ENCODE data around the gene MAML3. TPM values are rescaled to one million over a fixed set of nuclear protein-coding genes. Genes with fewer than 3 reads are reported as not detected.

The MAML3 gene
- total and polyA plus RNA-seq, 8 donors = 5.8 to 18.7 (median 16.7) TPM

- Histone ChIP-seq H3K4me3 (no peak overlapping the region), H3K4me1 (peaks cover 12 to 24% of the 10 kb centered on the region in 2 donors), H3K36me3 (no peaks in the 10 kb centered on the region), H3K9me3 (no peaks in the 10 kb centered on the region), H3K27me3 (no peaks in the 10 kb centered on the region), H3K27ac (peak overlapping the region; percentile 3 to 33)
- no peak for DNase-seq
- TF ChIP-seq, protein P1, sequence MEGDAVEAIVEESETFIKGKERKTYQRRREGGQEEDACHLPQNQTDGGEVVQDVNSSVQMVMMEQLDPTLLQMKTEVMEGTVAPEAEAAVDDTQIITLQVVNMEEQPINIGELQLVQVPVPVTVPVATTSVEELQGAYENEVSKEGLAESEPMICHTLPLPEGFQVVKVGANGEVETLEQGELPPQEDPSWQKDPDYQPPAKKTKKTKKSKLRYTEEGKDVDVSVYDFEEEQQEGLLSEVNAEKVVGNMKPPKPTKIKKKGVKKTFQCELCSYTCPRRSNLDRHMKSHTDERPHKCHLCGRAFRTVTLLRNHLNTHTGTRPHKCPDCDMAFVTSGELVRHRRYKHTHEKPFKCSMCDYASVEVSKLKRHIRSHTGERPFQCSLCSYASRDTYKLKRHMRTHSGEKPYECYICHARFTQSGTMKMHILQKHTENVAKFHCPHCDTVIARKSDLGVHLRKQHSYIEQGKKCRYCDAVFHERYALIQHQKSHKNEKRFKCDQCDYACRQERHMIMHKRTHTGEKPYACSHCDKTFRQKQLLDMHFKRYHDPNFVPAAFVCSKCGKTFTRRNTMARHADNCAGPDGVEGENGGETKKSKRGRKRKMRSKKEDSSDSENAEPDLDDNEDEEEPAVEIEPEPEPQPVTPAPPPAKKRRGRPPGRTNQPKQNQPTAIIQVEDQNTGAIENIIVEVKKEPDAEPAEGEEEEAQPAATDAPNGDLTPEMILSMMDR (IDR thresholded peaks at IDR 0.05) = no peak
- intact Hi-C loops (cut with DNase I) = no loop called here
- ATAC-seq = peak; percentile 35
Observed at GRCh38 chr4:140138428-140138827, 15.6 kb downstream of the MAML3 start.

GRCh38 chr4:140137671-140138070 lies 16.3 kb downstream of the MAML3 start:
- intact Hi-C loops (cut with DNase I) = no loop called here
- Histone ChIP-seq H3K27me3 (no peaks in the 10 kb centered on the region), H3K9me3 (no peaks in the 10 kb centered on the region), H3K36me3 (no peaks in the 10 kb centered on the region), H3K4me3 (no peak overlapping the region), H3K4me1 (peaks cover 12 to 27% of the 10 kb centered on the region in 2 donors), H3K27ac (peak overlapping the region in 1 of 2 donors; percentile 33)
- TF ChIP-seq, protein P1 (IDR thresholded peaks at IDR 0.05) = no peak
- peak; percentile 52 for ATAC-seq
- no peak for DNase-seq

- no peak overlapping the region for H3K4me3 ChIP-seq
- DNase-seq = no peak
- intact Hi-C loops (cut with DNase I) = no loop called here
- TF ChIP-seq, protein P1 (IDR thresholded peaks at IDR 0.05) = no peak
- H3K4me1 ChIP-seq = peaks cover 12 to 27% of the 10 kb centered on the region in 2 donors
- ATAC-seq = peak; percentile 21
- H3K9me3 ChIP-seq = no peaks in the 10 kb centered on the region
- H3K27ac ChIP-seq = peak overlapping the region in 1 of 2 donors; percentile 3
- H3K27me3 ChIP-seq = no peaks in the 10 kb centered on the region
- no peaks in the 10 kb centered on the region for H3K36me3 ChIP-seq
Observed at GRCh38 chr4:140136509-140136908, 17.5 kb downstream of the MAML3 start.

- peak in 2 of 4 donors; percentile 53 to 70 for DNase-seq
- TF ChIP-seq, protein P1 (IDR thresholded peaks at IDR 0.05) = no peak
- Histone ChIP-seq H3K4me3 (no peak overlapping the region), H3K4me1 (peaks cover 12 to 26% of the 10 kb centered on the region in 2 donors), H3K36me3 (no peaks in the 10 kb centered on the region), H3K27ac (no peak overlapping the region), H3K27me3 (no peaks in the 10 kb centered on the region), H3K9me3 (no peaks in the 10 kb centered on the region)
- intact Hi-C loops (cut with DNase I) = no loop called here
- no peak for ATAC-seq
Observed at GRCh38 chr4:140135529-140136088, 18.4 kb downstream of the MAML3 start.

DNA sequence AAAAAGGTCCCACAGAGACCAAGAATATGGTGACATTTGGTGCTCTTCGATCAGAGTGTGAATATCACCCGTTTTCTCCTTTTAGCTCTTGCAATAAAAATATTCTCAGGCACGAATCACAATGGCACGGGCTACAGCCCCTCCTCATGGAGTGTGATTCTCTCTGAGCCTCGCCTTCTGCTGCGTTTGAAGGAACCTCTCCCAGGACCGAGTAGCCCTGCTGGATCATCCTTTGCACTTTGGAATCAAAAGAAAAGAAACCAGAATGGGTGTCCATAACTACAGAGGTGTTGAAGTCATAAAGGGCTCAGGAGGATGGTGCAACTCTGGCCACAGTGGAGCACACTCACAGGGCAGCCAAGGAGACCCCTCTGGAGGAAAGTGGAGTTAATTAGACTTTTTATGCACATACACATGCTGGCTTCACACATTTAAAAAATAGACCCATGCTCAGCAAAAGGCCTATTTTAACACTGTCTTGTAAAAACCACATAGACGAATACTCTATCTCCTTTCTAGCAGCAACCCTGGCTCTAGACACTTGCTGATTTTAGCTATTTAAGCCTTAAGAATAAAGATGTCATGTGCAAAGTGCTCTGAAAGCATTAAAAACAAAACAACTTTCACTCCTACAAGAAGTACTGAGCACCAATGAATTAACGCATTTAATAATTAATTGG lies 19.1 kb downstream of the MAML3 start:
- Histone ChIP-seq H3K27me3 (no peaks in the 10 kb centered on the region), H3K36me3 (no peaks in the 10 kb centered on the region), H3K4me3 (no peak overlapping the region), H3K4me1 (peaks cover 12 to 26% of the 10 kb centered on the region in 2 donors), H3K27ac (no peak overlapping the region), H3K9me3 (no peaks in the 10 kb centered on the region)
- intact Hi-C loops (cut with DNase I) = no loop called here
- TF ChIP-seq, protein P1 (IDR thresholded peaks at IDR 0.05) = no peak
- no peak for ATAC-seq
- DNase-seq = no peak
